Tibial nerve (tissue), 3 donors: ENCODE results near the gene TLR6.

Experiments
- CTCF ChIP-seq, 5 experiments: fragments of 200-600 bp in 3 of 5; fragments of 450-650 bp in 2 of 5; sonication (generic) in 3 of 5; IDR thresholded peaks; one replicate each; pipeline ENCODE4 v1.5.1; 2016 to 2019; ENCODE audit warnings: antibody characterized with exemption in 5 of 5, mild to moderate bottlenecking in 3 of 5, moderate library complexity in 2 of 5
- POLR2A ChIP-seq, 2 donors: fragments of 450-650 bp; IDR thresholded peaks; one replicate each; pipeline ENCODE4 v1.6.1; 2017; ENCODE audit warnings: antibody characterized with exemption in 2 of 2, mild to moderate bottlenecking in 2 of 2, moderate library complexity in 2 of 2

GRCh38 chr4:38859501-38859900 is 2.9 kb upstream of the TLR6 start:
- TF ChIP-seq CTCF (IDR thresholded peaks at IDR 0.05) = no peak
- TF ChIP-seq POLR2A (IDR thresholded peaks at IDR 0.05) = no peak
